HG03571 (cell line): ENCODE data around the gene ESPNL.

Experiments used
- ATAC-seq: cut with Tn5 transposase; IDR thresholded peaks from one replicate; pipeline ENCODE4 v1.9.1; 2021; ENCODE audit not compliant: unreplicated experiment

ESPNL gene

GRCh38 chr2:238075397-238075796 is 24.7 kb upstream of the ESPNL start:
- no peak for ATAC-seq

GRCh38 chr2:238077292-238077691 is 22.8 kb upstream of the ESPNL start:
- no peak for ATAC-seq

- ATAC-seq, result no peak
These were observed 20.2 kb upstream of the ESPNL start for GRCh38 chr2:238079874-238080327.

DNA sequence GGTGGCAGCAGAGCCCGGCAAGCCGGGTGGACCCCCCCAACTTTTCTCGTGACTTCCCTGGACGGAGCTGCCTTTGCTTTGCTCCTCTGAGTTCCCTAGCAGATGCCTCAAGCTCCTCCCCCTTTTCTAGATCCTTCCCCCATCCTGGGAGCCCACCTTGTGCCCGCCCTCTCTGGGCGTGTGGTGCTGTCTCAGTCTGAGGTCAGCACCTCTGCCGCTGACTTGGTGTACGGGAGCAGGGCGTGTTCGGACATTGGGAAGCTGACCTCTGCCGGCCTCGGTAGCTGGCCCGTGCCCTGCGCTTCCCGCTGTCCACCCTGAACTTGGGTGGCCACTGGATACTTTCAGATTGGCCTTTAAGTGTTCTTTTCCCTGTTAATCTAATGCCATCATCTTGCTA is 19.6 kb upstream of the ESPNL start:
- ATAC-seq, result no peak

GRCh38 chr2:238081150-238081549 is 19.0 kb upstream of the ESPNL start:
- ATAC-seq, result no peak

DNA sequence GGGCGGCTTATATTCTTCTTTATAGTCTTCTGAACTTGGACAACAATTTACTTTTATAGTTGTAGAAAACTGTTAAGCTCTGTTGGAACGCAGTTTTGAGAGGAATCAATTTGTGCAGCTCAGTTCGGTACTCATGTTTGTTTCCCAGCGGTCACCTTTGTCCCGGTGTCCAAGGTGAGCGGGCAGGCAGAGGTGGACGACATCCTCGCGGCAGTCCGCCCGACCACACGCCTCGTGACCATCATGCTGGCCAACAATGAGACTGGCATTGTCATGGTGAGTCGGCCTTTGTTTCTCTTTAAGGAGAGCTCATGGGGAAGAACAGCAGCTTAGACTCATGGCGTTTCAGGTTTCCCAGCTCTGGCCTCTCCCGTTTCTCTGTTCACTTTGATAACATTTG is 18.6 kb upstream of the ESPNL start:
- ATAC-seq, result no peak

DNA sequence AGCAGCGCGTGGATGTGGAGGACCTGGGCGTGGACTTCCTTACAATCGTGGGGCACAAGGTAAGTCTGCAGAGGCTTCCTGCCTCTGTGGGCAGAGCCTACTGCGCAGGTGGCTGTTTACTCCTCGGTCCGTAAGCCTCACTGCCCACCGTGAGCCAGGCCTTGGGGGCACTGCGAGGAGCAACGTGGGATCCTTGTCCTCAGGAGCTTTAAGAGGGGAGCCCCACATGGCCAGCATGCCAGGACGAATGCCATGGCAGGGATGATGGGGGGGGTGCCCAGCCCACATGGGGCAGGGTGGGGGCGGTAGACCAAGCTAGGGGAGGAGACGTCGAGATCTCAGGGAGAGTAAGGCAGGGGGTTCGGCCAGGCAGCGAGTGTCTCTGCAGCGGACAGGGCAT is 18.0 kb upstream of the ESPNL start:
- no peak for ATAC-seq

- ATAC-seq, result no peak
These were observed 17.3 kb upstream of the ESPNL start for GRCh38 chr2:238082827-238083226.

DNA sequence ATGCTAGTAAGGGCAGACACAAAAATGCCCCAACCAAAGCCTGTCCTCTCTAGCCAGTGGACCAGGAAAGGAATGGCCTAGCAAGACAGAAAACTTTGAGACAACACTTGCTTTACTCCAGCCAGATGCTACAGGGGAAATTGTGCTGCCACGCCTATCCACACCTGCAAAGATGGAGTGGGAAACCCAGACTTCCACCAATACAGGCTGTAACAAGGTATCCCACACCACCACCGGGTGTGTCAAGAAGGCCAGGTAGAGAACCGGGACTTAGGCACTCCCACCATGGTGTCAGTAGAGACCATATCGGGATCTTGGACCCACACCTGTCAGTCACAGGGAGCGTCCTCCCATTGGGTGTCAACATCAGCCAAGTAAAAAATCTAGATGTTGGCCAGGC is 16.2 kb upstream of the ESPNL start:
- no peak for ATAC-seq

- ATAC-seq, result no peak
These were observed 15.4 kb upstream of the ESPNL start for GRCh38 chr2:238084761-238085160.

DNA sequence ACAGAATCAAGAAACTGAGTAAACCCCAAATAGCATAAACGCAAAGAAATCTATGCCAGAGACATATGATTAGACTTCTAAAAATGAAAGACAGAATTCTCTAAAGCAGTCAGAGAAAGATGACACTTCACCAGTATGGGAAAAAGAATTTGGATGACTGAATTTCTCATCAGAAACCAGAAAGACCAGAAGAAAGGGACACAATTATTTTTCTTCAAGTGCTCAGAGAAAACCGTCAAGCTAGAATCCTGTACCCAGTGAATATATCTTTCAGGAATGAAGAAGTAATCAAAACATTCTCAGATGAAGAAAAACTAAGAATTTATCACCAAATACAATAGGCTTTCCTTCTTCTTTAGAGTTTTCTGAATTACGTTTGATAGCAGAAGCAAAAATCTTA is 14.2 kb upstream of the ESPNL start:
- ATAC-seq, result no peak

DNA sequence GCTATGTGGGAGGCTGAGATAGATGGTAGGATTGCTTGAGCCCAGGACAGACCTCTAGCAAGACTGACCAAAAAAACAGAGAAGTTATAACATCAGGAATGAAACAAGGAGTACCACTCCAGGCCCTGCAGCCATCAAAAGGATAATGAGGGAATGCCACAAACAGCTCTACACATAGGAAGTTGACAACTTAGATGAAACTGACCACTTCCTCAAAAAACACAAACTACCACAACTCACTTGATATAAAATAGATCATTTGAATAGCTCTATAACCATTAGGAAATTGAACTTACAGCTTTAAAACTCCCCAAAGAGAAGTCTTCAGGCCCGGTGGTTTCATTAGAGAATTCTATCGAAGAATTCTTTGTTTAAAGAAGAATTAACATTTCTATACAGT is 12.9 kb upstream of the ESPNL start:
- ATAC-seq, result no peak

DNA sequence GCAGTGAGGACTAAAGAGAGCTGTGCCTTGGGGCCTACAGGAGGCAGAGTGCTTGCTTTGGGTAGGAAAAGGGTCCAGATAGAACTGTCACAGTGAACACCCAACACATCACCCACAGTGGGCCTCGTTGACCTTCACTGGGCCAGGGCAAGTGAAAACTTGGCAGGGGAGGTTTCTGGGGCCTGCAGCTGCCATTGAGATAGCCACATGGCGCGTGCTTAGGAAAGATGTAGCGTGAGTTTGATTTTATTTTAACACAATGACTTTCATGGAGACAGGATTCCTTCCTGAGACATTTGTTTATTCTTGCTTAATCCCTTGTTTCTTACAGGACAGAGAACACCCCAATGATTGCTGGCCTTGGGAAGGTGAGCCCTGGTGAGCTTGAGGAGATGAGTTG is 9.3 kb upstream of the ESPNL start:
- no peak for ATAC-seq

DNA sequence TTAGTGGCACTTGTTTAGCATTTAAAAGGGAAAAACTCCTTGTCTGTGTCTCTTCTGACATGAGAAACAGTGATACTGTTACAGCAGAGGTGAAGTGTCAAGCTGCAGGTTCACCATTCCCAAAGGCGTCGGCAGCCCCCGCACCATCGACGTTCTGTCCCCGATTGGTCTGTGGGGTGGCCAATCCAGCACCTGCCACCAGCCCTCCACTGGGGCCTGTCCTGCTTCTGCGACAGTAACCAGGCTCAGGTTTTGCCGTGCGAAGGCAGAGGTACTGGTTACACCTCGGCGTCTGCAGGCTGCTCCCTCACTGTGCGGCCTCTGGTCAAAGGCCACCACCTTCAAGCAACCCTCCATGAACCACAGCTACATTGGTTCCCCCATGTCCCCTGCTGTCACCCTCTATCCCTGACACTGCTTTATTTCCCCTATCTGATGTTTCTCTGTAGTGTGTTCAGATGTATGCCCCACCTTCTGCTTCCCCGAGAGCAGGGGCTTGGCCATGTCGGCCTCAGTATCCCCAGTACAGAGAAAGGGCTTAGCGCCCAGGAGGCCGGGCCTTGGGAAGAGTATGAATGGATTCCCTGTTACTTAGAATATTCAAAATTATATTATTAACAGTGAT is 8.6 kb upstream of the ESPNL start:
- ATAC-seq, result no peak

GRCh38 chr2:238092486-238093035 is 7.6 kb upstream of the ESPNL start:
- no peak for ATAC-seq

GRCh38 chr2:238093181-238094140 is 6.7 kb upstream of the ESPNL start:
- ATAC-seq, result no peak

- ATAC-seq, result no peak
These were observed 5.6 kb upstream of the ESPNL start for GRCh38 chr2:238094438-238095022.

DNA sequence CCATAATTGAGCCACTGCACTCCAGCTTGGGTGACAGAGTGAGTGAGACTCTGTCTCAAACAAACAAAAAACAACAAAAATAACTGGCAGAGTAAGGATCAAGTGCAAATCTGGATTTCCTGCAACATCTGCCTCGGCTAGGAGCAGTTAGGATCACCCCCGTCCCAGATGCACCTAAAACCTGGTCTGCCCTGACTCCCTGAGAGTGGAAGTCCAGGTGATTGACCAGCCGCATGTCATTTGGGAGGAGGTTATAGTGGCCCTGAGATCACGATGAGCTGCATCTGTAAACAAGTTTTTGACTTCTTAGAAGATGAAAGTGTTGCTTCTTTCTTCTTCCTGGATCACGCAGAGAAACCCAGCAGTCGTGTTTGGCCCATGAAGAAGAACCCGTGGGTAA is 5.0 kb upstream of the ESPNL start:
- ATAC-seq, result no peak

- ATAC-seq, result no peak
These were observed 3.7 kb upstream of the ESPNL start for GRCh38 chr2:238096311-238097011.

GRCh38 chr2:238097201-238097987 is 2.7 kb upstream of the ESPNL start:
- ATAC-seq, result no peak
